ES-I3 (cell line): ENCODE results near the gene CIC.

Experiments
- H3K36me3 ChIP-seq: 2 replicates; pipeline ENCODE4 v1.6.1; 2013; ENCODE audit warnings: mild to moderate bottlenecking, low read length, control low read depth, moderate library complexity; ENCODE audit not compliant: insufficient read depth
- H3K4me1 ChIP-seq: 2 replicates; pipeline ENCODE4 v1.6.1; 2013; ENCODE audit warnings: mild to moderate bottlenecking, control low read depth, low read length; ENCODE audit not compliant: insufficient read depth
- H3K9ac ChIP-seq: 2 replicates; pipeline ENCODE4 v1.6.1; 2013; ENCODE audit warnings: low read depth, mild to moderate bottlenecking, low read length, moderate library complexity
- H3K9me3 ChIP-seq: 2 replicates; pipeline ENCODE4 v1.6.1; 2013; ENCODE audit warnings: mild to moderate bottlenecking, low read length, moderate library complexity; ENCODE audit not compliant: control insufficient read depth, insufficient read depth

CIC gene

DNA sequence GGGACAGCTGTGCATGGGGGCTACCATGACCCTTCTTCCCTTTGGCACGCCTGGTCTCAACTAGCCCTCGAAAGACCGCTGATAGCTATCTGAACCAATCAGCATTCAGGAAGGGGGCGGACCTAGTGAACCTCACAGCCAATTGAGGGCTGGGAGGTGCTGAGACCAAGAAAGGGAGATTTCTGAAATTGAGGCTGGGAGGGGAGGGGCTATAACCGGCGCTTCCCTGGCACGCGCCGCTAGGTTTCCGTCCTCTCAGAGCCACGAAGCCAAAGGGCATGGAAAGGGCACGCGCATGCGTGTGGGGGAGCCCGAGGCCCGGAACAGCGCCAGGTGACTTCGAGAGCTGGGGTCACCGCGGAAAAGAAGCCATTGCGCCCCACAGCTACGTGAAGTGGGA is 37.6 kb downstream of the CIC start:
- Histone ChIP-seq H3K9ac (no peak overlapping the region; the same call in 1 of the 2 replicates), H3K36me3 (no peaks in the 10 kb centered on the region), H3K4me1 (peaks cover 7% of the 10 kb centered on the region; the same call in 1 of the 2 replicates), H3K9me3 (no peaks in the 10 kb centered on the region)

DNA sequence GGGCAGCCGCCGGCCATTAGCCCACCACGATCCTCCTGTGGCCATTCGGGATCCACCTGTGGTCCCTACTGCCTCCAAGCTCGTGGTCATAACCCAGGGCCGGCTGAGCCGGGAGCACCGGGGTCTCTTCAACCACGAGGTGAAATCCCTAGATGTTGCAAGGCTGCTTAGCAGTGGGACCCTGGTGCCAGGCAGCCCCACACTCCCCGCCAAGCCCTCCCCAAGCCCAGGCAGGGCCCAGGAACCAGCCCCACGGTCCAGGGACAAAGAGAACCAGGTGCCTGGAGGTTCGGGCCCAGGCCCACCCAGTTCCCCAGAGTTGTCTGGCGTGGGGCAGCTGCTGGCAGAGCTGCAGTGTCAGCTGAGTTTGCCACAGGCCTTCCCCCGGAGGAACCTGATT is 40.6 kb downstream of the CIC start:
- no peak overlapping the region for H3K9ac ChIP-seq
- no peaks in the 10 kb centered on the region for H3K4me1 ChIP-seq
- no peaks in the 10 kb centered on the region for H3K36me3 ChIP-seq
- H3K9me3 ChIP-seq = no peaks in the 10 kb centered on the region

DNA sequence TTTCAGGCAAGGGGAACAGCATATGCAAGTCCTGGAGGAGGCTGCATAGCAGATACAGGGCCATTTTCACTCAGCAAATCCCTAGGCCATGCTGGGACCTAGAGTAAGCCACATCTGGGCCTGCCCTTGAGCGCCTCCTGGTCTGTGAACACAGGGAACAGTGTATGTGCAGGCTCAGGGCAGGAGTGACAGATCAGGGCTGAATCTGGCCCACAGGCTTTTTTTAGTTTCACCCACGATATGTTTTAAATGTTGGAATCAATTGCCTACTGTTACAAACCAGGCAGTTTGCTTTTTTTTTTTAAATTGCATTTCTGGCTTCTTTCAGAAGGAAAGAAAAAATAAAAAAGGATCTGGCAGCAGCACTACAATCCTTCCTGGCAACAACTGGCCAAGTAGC is 42.6 kb downstream of the CIC start:
- Histone ChIP-seq H3K36me3 (no peaks in the 10 kb centered on the region), H3K4me1 (no peaks in the 10 kb centered on the region), H3K9me3 (no peaks in the 10 kb centered on the region), H3K9ac (no peak overlapping the region)

DNA sequence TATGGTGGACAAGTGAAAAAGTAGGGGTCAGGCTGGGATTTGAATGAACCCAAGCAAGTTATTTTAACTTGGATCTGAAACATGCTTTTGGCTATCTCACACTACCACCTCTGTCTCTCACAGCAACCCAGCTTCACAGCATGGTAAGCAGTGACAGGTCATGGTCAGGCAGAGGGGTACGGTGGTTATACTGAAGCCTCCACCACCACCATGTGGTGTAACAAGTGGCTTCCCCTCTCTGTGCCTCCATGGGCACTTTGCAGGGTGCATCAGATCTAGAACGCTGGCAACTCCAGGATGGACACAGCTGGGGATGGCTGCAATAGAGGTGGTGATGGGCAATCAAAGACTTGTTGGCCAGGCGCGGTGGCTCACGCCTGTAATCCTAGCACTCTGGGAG is 43.3 kb downstream of the CIC start:
- Histone ChIP-seq H3K9ac (no peak overlapping the region), H3K9me3 (no peaks in the 10 kb centered on the region), H3K4me1 (no peaks in the 10 kb centered on the region), H3K36me3 (no peaks in the 10 kb centered on the region)

DNA sequence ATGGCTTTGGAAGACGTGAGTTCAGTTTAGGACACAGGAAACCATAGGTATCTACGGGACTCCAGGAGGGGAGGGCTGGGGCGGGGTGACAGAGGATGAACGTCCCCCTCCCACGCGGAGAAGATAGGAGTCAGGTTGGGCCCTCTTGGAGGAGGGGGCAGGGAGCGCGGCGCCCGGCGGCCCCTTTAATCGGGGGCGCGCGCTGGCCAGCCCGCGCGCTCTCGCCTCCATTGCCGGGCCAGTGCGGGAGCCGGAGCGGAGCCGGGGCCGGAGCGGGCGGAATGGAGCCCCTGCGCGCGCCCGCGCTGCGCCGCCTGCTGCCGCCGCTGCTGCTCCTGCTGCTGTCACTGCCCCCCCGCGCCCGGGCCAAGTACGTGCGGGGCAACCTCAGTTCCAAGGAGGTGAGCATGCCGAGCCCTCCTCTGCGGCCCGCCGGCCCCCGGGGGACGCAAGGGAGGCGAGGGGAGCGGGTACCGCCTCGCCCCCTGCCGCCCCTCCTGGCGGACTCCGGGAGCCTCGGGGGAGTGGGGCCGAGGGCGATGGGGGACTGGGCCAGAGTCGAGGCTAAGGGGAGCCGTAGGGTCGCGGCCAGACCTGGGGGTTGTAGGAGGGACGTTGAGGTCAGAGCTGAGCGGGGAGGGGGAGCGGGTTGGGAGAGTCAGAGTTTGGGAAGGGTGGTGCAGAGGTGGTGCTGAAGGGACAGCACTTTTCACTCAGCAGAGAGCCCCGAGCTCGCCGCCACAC is 44.2 kb downstream of the CIC start, which contains the start of gene TMEM145:
Gene TMEM145, plus strand, starts transcription at position 214 of the 744 bp plus-strand sequence. Its CDS starts 68 bp downstream, at position 282.
- H3K9ac ChIP-seq = peak within 1 kb of the TSS; percentile 88
- H3K4me1 ChIP-seq = no peaks in the 10 kb centered on the region
- H3K36me3 ChIP-seq = no peaks in the 10 kb centered on the region
- H3K9me3 ChIP-seq = no peaks in the 10 kb centered on the region

DNA sequence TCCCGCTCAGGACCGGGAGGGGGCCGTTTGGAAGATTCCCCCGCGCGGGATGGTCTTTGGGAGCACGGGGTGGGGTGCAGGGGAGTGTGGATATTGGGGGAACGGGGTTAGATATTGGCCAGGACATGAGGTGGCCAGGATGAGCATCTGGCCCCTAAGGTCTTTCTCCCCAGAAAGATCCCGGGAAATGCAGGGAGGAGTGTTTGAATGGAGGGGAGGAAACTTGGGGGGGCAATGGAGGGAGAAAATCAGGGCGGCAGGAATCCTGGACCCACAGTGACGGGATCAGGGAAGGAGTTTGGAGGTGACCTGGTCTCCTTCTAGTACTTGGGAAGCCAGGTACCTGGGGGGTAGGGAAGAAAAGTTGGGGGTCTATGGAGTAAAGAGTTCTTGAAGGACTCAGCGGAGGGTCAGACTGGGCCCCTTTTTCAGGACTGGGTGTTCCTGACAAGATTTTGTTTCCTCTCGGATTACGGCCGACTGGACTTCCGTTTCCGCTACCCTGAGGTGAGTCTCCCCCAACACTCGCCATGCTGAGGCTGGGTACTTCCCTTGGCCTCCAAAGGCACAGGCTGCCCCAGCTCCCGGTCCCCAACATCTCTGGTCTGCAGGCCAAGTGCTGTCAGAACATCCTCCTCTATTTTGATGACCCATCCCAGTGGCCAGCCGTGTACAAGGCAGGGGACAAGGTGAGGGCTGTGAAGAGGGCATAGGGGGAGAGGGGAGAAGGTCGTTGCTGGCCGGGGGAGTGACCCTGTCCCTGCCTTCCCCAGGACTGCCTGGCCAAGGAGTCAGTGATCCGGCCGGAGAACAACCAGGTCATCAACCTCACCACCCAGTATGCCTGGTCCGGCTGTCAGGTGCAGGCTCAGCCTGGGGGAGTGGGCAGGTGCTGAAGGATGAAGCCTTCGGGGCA is 45.0 kb downstream of the CIC start:
- H3K9me3 ChIP-seq = no peaks in the 10 kb centered on the region
- no peaks in the 10 kb centered on the region for H3K36me3 ChIP-seq
- peak overlapping the region; percentile 88; the same call in 1 of the 2 replicates for H3K9ac ChIP-seq
- H3K4me1 ChIP-seq = no peaks in the 10 kb centered on the region

DNA sequence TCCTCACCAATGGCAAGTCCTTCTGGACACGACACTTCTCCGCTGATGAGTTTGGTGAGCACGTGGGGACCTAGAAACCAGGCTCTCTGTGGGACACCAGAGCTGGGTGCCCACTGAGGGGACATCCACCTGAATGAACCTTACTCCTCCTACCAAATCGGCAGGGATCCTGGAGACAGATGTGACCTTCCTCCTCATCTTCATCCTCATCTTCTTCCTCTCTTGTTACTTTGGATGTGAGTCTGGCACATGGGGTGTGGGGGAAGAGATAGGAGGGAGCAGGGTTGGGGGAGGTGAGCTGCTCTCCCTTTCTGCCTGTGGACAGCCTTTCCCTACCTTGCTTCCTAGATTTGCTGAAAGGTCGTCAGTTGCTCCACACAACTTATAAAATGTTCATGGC is 46.0 kb downstream of the CIC start:
- Histone ChIP-seq H3K4me1 (no peaks in the 10 kb centered on the region), H3K9me3 (no peaks in the 10 kb centered on the region), H3K9ac (no peak overlapping the region), H3K36me3 (no peaks in the 10 kb centered on the region)

DNA sequence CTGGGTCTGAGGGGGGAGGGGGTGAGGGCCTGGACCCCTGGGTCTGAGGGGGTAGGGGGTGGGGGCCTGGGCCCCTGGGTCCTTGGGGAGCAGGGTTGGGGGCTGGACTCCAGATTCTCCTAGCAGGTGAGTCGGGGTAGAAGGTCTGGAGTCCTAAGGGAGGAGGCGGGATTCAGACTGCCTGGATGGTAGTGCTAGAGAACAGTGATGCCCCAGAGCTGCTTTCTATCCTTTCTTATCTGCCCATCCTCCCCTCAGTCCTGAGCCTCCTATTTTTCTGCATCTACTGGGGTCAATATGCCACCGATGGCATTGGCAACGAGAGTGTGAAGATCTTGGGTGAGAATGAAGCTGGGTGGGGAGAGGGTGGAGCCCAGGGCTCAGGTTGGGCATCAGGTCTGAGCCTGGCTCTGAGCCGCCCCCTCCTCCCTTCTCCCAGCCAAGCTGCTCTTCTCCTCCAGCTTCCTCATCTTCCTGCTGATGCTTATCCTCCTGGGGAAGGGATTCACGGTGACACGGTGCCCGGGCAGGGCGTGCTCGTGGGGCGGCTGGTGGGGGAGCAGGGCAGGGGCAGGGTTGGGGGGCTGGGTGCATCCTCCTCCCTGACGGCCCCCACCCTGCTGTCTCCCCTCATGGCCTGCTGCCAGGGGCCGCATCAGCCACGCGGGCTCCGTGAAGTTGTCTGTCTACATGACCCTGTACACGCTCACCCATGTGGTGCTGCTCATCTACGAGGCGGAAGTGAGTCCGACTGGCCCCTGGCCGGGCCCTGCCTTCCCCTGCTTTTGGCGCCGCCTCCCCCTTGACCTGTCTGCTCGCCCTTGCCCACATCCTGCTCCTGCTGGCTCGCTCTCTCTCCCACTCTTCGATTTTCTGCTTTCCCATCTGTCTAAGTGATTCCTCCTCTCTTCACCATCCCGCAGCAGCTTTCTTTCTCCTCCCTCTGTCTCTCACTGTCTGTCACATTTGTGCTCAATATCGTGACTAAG is 47.5 kb downstream of the CIC start:
- Histone ChIP-seq H3K9ac (no peak overlapping the region), H3K36me3 (no peaks in the 10 kb centered on the region), H3K4me1 (no peaks in the 10 kb centered on the region), H3K9me3 (no peaks in the 10 kb centered on the region)

DNA sequence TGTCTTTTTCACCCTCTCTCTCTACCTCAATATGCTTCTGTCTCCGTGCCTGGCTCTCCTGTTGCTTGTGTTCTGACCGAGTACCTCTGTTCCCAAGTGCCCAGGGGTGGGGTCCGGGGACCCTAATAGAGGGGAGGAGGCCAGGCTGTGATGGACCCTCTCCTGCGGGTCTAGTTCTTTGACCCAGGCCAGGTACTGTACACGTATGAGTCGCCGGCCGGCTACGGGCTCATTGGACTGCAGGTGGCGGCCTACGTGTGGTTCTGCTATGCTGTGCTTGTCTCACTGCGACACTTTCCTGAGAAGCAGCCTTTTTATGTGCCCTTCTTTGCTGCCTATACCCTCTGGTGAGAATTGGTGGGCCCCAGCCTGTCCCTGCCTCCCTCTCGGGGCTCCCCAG is 48.5 kb downstream of the CIC start:
- no peak overlapping the region for H3K9ac ChIP-seq

DNA sequence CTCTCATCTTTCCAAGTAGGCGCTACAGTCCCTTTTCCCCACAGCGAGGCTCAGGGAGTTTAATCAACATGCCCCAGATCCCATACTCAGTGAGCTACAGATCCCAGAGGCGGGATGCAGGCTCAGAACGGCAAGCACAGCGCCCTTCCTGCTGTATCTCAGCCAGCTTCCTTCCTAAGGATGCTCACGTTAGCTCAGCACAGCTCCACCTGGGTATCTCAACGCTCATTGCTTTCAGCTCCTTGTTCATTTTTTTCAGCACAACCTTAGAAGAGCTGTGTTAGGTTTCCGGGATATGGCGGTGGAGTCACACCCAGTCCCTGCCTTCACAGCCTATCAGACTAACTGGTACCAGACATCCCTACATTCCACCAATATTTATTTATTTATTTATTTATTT is 53.3 kb downstream of the CIC start:
- no peak overlapping the region for H3K9ac ChIP-seq
- H3K4me1 ChIP-seq = no peaks in the 10 kb centered on the region; the same call in 1 of the 2 replicates

More for the DNA sequence above, 48.5 kb downstream of the CIC start:
- Histone ChIP-seq H3K9me3 (no peaks in the 10 kb centered on the region), H3K4me1 (no peaks in the 10 kb centered on the region), H3K36me3 (no peaks in the 10 kb centered on the region)

DNA sequence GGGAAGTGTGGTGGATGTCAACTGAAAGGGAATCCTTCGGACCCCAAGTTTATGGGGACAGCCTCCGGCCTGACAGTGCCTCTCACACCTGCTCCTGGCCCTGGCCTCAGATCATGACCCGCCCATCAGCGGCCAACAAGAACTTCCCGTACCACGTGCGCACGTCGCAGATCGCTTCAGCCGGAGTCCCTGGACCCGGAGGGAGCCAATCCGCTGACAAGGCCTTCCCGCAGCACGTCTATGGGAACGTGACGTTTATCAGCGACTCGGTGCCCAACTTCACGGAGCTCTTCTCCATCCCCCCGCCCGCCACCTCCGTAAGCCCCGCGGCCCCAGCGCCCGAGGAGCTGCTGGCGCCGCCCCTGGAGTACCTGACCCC is 54.4 kb downstream of the CIC start:
- H3K4me1 ChIP-seq = no peaks in the 10 kb centered on the region; the same call in 1 of the 2 replicates
- H3K36me3 ChIP-seq = no peaks in the 10 kb centered on the region
- H3K9ac ChIP-seq = peak overlapping the region; percentile 63; the same call in 1 of the 2 replicates
- H3K9me3 ChIP-seq = no peaks in the 10 kb centered on the region

More for the DNA sequence above, 53.3 kb downstream of the CIC start:
- no peaks in the 10 kb centered on the region for H3K9me3 ChIP-seq
- no peaks in the 10 kb centered on the region for H3K36me3 ChIP-seq

DNA sequence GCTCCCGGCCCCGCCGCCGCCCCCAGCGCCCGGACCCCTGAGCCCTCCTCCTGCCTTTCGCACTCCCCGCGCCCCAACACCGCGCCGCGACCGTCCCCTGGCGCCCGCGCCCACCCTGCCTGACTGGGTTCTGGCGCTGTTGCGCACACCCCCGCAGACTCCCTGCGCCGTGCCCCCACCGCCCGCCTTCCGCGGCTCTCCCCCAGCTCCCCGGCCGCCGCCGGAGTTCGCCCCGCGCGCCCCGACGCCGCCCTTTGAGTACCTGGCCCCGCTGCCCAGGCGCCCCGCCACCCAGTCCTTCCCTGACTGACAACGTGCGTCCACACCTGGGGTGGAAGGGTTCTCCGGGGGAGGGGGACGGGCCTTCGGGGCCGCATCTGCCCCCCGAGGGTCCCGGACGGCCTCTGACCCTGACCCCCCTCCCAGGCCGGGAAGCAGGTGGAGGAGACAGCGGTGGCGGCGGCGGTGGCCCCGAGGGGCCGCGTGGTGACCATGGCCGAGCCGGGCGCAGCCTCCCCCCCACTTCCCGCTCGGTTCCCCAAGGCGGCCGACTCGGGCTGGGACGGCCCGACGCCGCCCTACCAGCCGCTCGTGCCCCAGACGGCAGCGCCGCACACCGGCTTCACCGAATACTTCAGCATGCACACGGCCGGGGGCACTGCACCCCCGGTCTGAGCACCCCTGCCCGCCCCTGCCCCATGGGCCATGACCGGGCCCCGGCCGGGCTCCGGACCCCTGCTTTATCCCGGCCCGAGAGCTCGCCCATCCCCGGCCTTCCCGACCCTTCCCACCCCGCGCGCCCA is 55.0 kb downstream of the CIC start:
- Histone ChIP-seq H3K4me1 (no peaks in the 10 kb centered on the region; the same call in 1 of the 2 replicates), H3K9ac (peak overlapping the region; percentile 63; the same call in 1 of the 2 replicates), H3K9me3 (no peaks in the 10 kb centered on the region), H3K36me3 (no peaks in the 10 kb centered on the region)

DNA sequence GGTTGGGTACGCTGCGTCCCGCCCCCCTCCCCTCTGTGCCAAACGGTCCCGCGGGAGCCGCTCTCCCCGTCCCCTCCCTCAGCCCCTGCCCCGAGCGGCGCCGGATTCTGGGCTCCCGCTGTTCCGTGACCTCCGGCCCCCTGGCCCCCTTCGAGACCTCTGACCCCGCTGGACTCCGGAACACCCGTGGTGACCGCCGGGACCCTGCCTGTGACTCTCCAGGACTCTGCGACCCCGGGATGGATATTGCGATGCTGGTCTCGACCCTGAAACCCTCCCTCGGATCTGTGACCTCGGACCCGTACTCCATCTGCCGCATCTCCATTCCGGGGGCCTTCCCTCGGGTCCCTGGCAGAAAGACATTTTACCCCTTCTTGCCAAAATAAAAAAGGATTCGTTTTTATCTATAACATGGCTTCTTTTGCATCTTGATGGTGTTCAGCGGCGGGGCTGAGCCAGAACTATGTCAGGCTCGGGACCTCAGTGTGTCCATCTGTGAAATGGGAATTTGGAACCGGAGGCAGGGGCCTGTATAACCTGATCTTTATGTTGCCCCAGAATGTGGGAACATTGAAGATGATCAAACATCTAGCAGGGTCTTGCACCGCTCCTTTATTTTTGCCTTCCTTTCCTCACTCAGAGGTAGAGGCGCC is 55.7 kb downstream of the CIC start:
- no peaks in the 10 kb centered on the region for H3K36me3 ChIP-seq
- no peaks in the 10 kb centered on the region for H3K9me3 ChIP-seq
- H3K9ac ChIP-seq = peak overlapping the region; percentile 63
- H3K4me1 ChIP-seq = no peaks in the 10 kb centered on the region; the same call in 1 of the 2 replicates
